ENCODE measurements around the gene SERPINI1. TPM values are rescaled to one million over a fixed set of nuclear protein-coding genes. Genes with fewer than 3 reads are reported as not detected.

The SERPINI1 gene
- total and polyA plus RNA-seq, 9 of the 15 experiments (the other 6 are each of a cell fraction or from before 2014, with no cell fraction given): 1.6 to 9.9 (median 3.5) TPM

DNA sequence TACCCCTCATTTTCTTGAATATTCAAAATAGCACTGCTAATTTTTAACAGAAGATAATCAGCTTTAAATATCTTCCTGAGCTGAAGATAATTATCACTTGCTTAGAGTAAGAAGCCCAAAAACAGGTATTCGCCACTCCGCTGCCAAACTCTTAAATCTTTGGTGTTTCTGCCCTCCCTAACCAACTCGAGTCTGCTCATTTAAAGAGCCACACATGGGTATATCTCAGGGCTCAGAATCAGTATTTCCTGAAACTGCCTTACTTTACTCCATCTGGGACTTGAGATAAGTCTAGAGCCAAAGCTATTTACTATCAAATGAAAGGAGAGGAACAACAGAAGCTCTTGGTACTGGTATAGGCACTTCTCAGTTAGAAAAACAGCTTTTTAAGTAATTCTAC lies 11.6 kb upstream of the SERPINI1 start (continued):
- TF ChIP-seq, protein P1, sequence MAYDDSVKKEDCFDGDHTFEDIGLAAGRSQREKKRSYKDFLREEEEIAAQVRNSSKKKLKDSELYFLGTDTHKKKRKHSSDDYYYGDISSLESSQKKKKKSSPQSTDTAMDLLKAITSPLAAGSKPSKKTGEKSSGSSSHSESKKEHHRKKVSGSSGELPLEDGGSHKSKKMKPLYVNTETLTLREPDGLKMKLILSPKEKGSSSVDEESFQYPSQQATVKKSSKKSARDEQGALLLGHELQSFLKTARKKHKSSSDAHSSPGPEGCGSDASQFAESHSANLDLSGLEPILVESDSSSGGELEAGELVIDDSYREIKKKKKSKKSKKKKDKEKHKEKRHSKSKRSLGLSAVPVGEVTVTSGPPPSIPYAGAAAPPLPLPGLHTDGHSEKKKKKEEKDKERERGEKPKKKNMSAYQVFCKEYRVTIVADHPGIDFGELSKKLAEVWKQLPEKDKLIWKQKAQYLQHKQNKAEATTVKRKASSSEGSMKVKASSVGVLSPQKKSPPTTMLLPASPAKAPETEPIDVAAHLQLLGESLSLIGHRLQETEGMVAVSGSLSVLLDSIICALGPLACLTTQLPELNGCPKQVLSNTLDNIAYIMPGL (CRISPR knock-in tag; IDR thresholded peaks at IDR 0.05): no peak
- TF ChIP-seq, protein P2, sequence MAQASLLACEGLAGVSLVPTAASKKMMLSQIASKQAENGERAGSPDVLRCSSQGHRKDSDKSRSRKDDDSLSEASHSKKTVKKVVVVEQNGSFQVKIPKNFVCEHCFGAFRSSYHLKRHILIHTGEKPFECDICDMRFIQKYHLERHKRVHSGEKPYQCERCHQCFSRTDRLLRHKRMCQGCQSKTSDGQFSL (CRISPR knock-in tag; IDR thresholded peaks at IDR 0.05): no peak
- TF ChIP-seq, protein P2 (tag; IDR thresholded peaks at IDR 0.05): no peak
- TF ChIP-seq ETV6 (IDR thresholded peaks at IDR 0.05; ENCODE audit: borderline replicate concordance in 1 of 2, low read depth in 2 of 2, low read length in 1 of 2) (no peak), ETV6 (CRISPR knock-in tag; IDR thresholded peaks at IDR 0.05; ENCODE audit: borderline replicate concordance) (no peak), HNRNPH1 (optimal IDR thresholded peaks at IDR 0.05; ENCODE audit: low read depth, low read length) (no peak), ZNF347 (CRISPR knock-in tag; IDR thresholded peaks at IDR 0.05; ENCODE audit: low read depth) (no peak), ZNF778 (CRISPR knock-in tag; IDR thresholded peaks at IDR 0.05) (no peak), SRSF9 (IDR thresholded peaks at IDR 0.05; ENCODE audit: borderline replicate concordance, low read depth, low read length) (no peak), TOE1 (IDR thresholded peaks at IDR 0.05; ENCODE audit: borderline replicate concordance) (no peak), TOE1 (CRISPR knock-in tag; IDR thresholded peaks at IDR 0.05; ENCODE audit: borderline replicate concordance, low read depth) (no peak), CHD2 (IDR thresholded peaks at IDR 0.05; ENCODE audit: low read depth, low read length) (no peak), RBM34 (IDR thresholded peaks at IDR 0.05; ENCODE audit: borderline replicate concordance, insufficient read depth, low read length) (no peak), EP400 (IDR thresholded peaks at IDR 0.05) (no peak), GABPB2 (CRISPR knock-in tag; conservative IDR thresholded peaks at IDR 0.05) (no peak)
- TF ChIP-seq, protein P3, sequence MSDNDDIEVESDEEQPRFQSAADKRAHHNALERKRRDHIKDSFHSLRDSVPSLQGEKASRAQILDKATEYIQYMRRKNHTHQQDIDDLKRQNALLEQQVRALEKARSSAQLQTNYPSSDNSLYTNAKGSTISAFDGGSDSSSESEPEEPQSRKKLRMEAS (CRISPR knock-in tag; IDR thresholded peaks at IDR 0.05): no peak
- TF ChIP-seq, protein P4, sequence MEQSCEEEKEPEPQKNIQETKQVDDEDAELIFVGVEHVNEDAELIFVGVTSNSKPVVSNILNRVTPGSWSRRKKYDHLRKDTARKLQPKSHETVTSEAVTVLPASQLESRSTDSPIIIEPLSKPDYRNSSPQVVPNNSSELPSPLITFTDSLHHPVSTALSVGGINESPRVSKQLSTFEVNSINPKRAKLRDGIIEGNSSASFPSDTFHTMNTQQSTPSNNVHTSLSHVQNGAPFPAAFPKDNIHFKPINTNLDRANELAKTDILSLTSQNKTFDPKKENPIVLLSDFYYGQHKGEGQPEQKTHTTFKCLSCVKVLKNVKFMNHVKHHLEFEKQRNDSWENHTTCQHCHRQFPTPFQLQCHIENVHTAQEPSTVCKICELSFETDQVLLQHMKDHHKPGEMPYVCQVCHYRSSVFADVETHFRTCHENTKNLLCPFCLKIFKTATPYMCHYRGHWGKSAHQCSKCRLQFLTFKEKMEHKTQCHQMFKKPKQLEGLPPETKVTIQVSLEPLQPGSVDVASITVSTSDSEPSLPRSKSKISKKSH (CRISPR knock-in tag; IDR thresholded peaks at IDR 0.05): no peak
- TF ChIP-seq, protein P5, sequence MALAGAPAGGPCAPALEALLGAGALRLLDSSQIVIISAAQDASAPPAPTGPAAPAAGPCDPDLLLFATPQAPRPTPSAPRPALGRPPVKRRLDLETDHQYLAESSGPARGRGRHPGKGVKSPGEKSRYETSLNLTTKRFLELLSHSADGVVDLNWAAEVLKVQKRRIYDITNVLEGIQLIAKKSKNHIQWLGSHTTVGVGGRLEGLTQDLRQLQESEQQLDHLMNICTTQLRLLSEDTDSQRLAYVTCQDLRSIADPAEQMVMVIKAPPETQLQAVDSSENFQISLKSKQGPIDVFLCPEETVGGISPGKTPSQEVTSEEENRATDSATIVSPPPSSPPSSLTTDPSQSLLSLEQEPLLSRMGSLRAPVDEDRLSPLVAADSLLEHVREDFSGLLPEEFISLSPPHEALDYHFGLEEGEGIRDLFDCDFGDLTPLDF (CRISPR knock-in tag; IDR thresholded peaks at IDR 0.05): no peak
- TF ChIP-seq, protein P6, sequence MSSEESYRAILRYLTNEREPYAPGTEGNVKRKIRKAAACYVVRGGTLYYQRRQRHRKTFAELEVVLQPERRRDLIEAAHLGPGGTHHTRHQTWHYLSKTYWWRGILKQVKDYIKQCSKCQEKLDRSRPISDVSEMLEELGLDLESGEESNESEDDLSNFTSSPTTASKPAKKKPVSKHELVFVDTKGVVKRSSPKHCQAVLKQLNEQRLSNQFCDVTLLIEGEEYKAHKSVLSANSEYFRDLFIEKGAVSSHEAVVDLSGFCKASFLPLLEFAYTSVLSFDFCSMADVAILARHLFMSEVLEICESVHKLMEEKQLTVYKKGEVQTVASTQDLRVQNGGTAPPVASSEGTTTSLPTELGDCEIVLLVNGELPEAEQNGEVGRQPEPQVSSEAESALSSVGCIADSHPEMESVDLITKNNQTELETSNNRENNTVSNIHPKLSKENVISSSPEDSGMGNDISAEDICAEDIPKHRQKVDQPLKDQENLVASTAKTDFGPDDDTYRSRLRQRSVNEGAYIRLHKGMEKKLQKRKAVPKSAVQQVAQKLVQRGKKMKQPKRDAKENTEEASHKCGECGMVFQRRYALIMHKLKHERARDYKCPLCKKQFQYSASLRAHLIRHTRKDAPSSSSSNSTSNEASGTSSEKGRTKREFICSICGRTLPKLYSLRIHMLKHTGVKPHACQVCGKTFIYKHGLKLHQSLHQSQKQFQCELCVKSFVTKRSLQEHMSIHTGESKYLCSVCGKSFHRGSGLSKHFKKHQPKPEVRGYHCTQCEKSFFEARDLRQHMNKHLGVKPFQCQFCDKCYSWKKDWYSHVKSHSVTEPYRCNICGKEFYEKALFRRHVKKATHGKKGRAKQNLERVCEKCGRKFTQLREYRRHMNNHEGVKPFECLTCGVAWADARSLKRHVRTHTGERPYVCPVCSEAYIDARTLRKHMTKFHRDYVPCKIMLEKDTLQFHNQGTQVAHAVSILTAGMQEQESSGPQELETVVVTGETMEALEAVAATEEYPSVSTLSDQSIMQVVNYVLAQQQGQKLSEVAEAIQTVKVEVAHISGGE (CRISPR knock-in tag; IDR thresholded peaks at IDR 0.05): no peak

Measured in K562 (cell line).